ENCODE data around the gene PDE4D.

DNA sequence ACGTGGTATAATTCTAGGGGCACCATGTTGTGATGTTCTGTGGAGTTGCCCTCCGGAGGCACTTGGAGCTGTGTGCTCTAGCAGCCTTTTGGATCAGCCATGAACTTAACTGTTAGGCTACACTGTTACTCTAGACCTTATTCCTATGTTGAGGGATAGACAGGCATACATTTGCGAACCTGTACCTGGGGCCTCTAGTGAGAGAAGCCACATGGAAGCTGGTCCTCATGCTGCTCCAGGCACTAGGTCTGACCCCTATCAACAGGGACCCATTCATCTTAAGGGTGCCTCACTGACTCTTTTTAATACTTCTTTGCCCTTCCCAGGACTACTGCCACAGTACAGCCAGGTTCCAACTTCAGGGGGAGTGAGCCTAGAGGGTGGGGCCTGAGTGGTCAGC, 715.9 kb downstream of the PDE4D start:
- TF ChIP-seq EZH2 (IDR thresholded peaks at IDR 0.05; ENCODE audit: low read length, unreplicated experiment), result no peak
- TF ChIP-seq, protein P1, sequence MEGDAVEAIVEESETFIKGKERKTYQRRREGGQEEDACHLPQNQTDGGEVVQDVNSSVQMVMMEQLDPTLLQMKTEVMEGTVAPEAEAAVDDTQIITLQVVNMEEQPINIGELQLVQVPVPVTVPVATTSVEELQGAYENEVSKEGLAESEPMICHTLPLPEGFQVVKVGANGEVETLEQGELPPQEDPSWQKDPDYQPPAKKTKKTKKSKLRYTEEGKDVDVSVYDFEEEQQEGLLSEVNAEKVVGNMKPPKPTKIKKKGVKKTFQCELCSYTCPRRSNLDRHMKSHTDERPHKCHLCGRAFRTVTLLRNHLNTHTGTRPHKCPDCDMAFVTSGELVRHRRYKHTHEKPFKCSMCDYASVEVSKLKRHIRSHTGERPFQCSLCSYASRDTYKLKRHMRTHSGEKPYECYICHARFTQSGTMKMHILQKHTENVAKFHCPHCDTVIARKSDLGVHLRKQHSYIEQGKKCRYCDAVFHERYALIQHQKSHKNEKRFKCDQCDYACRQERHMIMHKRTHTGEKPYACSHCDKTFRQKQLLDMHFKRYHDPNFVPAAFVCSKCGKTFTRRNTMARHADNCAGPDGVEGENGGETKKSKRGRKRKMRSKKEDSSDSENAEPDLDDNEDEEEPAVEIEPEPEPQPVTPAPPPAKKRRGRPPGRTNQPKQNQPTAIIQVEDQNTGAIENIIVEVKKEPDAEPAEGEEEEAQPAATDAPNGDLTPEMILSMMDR (conservative IDR thresholded peaks at IDR 0.05; ENCODE audit: low read depth, low read length), result no peak
- no peak for TF ChIP-seq EZH2phosphoT487 (IDR thresholded peaks at IDR 0.05; ENCODE audit: borderline replicate concordance, low read length)
